Measurements from ENCODE around the gene SEC22C.

SEC22C gene

DNA sequence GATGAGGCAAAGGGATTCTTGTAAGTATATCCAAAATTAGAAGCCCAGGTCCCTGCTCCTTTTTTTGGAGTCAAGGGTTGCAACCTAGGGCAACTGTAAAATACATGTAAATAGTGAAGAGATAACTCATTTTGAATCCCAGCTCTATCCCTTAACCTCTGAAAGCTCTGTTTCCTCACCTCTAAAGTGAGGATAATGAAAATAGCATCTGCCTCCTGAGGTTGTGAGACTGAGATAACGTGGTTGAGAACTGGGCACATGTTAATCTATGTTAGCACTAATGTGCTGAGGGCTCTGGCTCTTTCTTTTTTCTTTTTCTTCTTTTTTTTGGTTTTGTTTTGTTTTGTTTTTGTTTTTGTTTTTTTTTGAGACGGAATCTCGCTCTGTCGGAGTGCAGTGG, 13.9 kb upstream of the SEC22C start:
- TF ChIP-seq, protein P1, sequence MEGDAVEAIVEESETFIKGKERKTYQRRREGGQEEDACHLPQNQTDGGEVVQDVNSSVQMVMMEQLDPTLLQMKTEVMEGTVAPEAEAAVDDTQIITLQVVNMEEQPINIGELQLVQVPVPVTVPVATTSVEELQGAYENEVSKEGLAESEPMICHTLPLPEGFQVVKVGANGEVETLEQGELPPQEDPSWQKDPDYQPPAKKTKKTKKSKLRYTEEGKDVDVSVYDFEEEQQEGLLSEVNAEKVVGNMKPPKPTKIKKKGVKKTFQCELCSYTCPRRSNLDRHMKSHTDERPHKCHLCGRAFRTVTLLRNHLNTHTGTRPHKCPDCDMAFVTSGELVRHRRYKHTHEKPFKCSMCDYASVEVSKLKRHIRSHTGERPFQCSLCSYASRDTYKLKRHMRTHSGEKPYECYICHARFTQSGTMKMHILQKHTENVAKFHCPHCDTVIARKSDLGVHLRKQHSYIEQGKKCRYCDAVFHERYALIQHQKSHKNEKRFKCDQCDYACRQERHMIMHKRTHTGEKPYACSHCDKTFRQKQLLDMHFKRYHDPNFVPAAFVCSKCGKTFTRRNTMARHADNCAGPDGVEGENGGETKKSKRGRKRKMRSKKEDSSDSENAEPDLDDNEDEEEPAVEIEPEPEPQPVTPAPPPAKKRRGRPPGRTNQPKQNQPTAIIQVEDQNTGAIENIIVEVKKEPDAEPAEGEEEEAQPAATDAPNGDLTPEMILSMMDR (IDR thresholded peaks at IDR 0.05; ENCODE audit: extremely low read depth, insufficient read depth, missing control alignments), result no peak
- in situ Hi-C loops (cut with MboI; ENCODE audit: low pct_unique_long_range_greater_than_20kb, low sequenced_read_pairs, unreplicated experiment), result no loop called here
- DNase-seq (ENCODE audit: low spot score), result no peak

DNA sequence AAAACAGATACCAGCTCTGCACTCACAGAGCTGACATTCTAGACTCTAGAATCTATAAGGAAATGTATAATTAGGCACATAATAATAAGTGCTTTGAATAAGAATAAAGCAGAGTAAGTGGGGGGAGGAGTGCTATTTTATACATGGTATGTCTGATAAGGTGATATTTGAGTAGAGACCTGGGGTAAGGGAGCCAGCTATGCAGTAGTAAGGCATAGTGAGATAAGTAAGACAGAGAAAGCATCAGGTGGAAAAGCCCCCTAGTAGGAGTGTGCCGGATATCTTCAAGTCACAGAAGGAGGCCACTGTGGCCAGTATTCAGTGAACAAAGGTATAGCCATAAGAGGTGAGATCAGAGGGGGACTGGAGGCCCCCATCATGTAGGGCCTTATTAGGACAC, 11.9 kb upstream of the SEC22C start:
- TF ChIP-seq, protein P1 (IDR thresholded peaks at IDR 0.05; ENCODE audit: extremely low read depth, insufficient read depth, missing control alignments), result no peak
- DNase-seq (ENCODE audit: low spot score), result no peak
- in situ Hi-C loops (cut with MboI; ENCODE audit: low pct_unique_long_range_greater_than_20kb, low sequenced_read_pairs, unreplicated experiment), result no loop called here

DNA sequence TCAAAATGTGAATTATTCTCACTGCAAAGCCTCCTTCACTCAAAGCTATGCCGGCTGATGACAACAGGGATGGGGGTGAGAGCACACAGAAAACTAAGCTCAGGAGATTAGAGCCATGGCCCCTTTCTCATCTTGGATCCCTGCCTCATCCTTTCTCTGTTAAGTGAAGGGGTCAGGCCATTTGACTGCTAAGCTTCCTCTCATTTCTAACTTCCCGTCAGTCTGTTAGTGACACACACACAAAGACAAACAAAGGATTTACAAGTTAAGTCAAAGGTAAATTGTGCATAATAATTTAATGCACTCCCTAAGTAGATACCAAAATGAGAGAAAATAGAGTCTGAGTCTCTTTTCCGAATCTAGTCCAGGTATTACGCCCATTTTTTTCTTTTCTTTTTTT, 10.0 kb upstream of the SEC22C start:
- in situ Hi-C loops (cut with MboI; ENCODE audit: low pct_unique_long_range_greater_than_20kb, low sequenced_read_pairs, unreplicated experiment), result no loop called here
- no peak for DNase-seq (ENCODE audit: low spot score)
- TF ChIP-seq, protein P1 (IDR thresholded peaks at IDR 0.05; ENCODE audit: extremely low read depth, insufficient read depth, missing control alignments), result no peak

DNA sequence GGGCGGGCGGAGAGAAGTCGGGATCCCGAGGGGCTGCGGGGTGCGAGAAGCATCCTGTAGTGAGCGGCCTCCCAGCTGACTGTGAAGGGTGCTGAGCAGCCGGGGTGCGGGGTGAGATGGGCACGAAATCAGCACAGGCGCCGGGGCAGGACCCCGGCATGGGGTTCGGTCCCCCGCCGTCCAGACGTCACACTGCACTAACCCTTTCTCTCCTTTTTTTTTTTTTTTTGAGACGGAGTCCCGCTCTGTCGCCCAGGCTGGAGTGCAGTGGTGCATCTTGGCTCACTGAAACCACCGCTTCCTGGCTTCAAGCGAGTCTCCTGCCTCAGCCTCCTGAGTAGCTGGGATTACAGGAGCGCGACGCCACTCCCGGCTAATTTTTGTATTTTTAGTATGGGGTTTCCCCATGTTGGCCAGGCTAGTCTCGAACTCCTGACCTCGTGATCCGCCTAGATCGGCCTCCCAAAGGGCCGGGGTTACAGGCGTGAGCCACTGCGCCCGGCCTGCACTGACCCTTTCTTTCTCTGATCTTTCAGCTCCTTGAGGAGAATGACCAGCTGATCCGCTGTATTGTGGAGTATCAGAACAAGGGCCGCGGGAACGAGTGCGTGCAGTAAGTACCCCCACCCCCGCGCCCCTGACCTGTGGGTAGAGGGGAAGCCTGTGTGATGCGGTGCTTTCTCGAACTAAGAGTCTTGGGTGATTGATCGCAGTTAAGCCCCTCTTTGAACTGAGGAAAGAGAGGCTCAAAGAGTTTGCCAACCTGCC, 9.4 kb upstream of the SEC22C start:
- TF ChIP-seq, protein P1 (IDR thresholded peaks at IDR 0.05; ENCODE audit: extremely low read depth, insufficient read depth, missing control alignments), result no peak
- in situ Hi-C loops (cut with MboI; ENCODE audit: low pct_unique_long_range_greater_than_20kb, low sequenced_read_pairs, unreplicated experiment), result no loop called here
- no peak for DNase-seq (ENCODE audit: low spot score)

DNA sequence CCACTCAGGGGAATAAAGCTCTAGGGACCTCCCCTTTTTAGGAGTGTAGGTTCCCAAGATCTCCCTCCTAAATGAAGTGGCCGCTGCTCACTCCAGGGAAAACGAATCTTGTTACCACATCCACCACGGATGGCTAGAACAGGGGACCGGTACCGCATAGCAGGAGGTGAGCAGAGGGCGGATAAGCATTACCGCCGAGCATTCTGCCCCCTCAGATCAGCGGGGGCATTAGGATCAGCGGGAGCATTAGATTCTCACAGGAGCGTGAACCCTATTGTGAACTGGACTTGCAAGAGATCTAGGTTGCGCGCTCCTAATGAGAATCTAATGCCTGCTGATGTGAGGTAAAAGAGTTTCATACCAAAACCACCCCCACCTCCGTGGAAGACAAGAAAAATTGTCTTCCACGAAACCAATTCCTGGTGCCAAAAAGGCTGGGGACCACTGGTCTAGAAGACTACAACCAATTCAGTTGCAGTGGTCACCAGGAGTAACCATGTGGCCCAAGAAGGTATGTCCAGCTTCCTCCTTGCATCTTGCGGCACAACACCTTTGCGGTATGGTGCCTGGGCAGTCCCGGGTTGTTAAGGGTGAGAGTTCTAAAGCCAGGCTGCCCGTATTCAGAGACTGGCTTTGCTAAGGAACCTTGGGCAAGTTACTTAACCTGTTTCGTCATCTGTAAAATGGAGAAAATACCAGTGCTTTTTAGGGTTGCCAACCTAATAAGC, 7.8 kb upstream of the SEC22C start:
- no peak for DNase-seq (ENCODE audit: low spot score)
- in situ Hi-C loops (cut with MboI; ENCODE audit: low pct_unique_long_range_greater_than_20kb, low sequenced_read_pairs, unreplicated experiment), result no loop called here
- TF ChIP-seq, protein P1 (IDR thresholded peaks at IDR 0.05; ENCODE audit: extremely low read depth, insufficient read depth, missing control alignments), result no peak

DNA sequence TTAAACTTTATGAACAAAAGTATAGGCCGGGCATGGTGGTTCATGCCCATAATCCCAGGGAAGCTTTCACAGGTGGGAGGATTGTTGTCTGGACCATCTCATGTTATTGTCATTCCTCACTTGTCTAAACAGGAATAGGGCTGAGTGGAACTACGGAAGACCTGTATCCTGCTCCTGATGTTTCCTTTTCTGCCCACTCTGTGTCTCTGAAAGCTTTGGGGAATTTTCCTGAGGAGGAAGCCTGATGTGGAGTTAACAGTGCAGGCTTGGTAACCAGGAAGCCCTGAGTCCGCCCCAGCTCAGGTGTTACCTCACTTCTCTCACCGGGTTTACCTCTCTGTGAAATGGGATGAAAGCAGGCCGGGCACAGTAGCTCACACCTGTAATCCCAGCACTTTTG, 6.9 kb upstream of the SEC22C start:
- TF ChIP-seq, protein P1 (IDR thresholded peaks at IDR 0.05; ENCODE audit: extremely low read depth, insufficient read depth, missing control alignments), result no peak
- in situ Hi-C loops (cut with MboI; ENCODE audit: low pct_unique_long_range_greater_than_20kb, low sequenced_read_pairs, unreplicated experiment), result no loop called here
- no peak for DNase-seq (ENCODE audit: low spot score)
